UCSD-AML1 (cell line): ENCODE measurements around the gene VGLL3.

Source experiments
- DNase-seq: peaks from one replicate; lab custom pipeline; 2025; ENCODE audit not compliant: unreplicated experiment; lab: John Stamatoyannopoulos, UW

Gene VGLL3

GRCh38 chr3:86951322-86951721 lies 39.6 kb downstream of the VGLL3 start:
- DNase-seq: no peak

- DNase-seq: no peak
Measured at GRCh38 chr3:86950717-86951116, 40.2 kb downstream of the VGLL3 start.

- DNase-seq: no peak
Measured at GRCh38 chr3:86949850-86950249, 41.1 kb downstream of the VGLL3 start.

- no peak for DNase-seq
Measured at GRCh38 chr3:86948822-86949221, 42.1 kb downstream of the VGLL3 start.

GRCh38 chr3:86942206-86942605 lies 48.7 kb downstream of the VGLL3 start:
- DNase-seq: no peak

- no peak for DNase-seq
Measured at GRCh38 chr3:86938416-86939105, 52.4 kb downstream of the VGLL3 start.

GRCh38 chr3:86937306-86937791 lies 53.6 kb downstream of the VGLL3 start:
- DNase-seq: no peak

- no peak for DNase-seq
Measured at GRCh38 chr3:86934851-86935250, 56.1 kb downstream of the VGLL3 start.

GRCh38 chr3:86930831-86931230 lies 60.1 kb downstream of the VGLL3 start:
- no peak for DNase-seq

- no peak for DNase-seq
Measured at GRCh38 chr3:86930181-86930580, 60.8 kb downstream of the VGLL3 start.

GRCh38 chr3:86929046-86929445 lies 61.9 kb downstream of the VGLL3 start:
- no peak for DNase-seq

GRCh38 chr3:86923071-86923491 lies 67.9 kb downstream of the VGLL3 start:
- no peak for DNase-seq

- no peak for DNase-seq
Measured at GRCh38 chr3:86921971-86922680, 68.8 kb downstream of the VGLL3 start.

- DNase-seq: no peak
Measured at GRCh38 chr3:86914670-86915069, 76.3 kb downstream of the VGLL3 start.

- DNase-seq: no peak
Measured at GRCh38 chr3:86913160-86913559, 77.8 kb downstream of the VGLL3 start.

GRCh38 chr3:86895202-86895601 lies 95.7 kb downstream of the VGLL3 start:
- no peak for DNase-seq

GRCh38 chr3:86890741-86891396 lies 100.1 kb downstream of the VGLL3 start:
- DNase-seq: no peak
